Type B pancreatic cell (in vitro differentiated cells): ENCODE results near the gene STK35. TPM values are rescaled to one million over a fixed set of nuclear protein-coding genes. Genes with fewer than 3 reads are reported as not detected.
"Not testable (repeated sequence)": the region's sequence is repeated elsewhere in the genome, so short reads cannot be mapped to it uniquely, and the experiment has no call there.

ENCODE experiments used
- DNase-seq: peaks from one replicate; pipeline ENCODE4 v3.0.0; 2021; ENCODE audit warnings: mixed read lengths; ENCODE audit not compliant: unreplicated experiment; ENCODE audit errors: extremely low spot score
- H3K27ac Mint-ChIP-seq: 2 replicates; pipeline ENCODE4 v1.8.0; 2021; ENCODE audit warnings: mild to moderate bottlenecking, mixed read lengths
- H3K27me3 Mint-ChIP-seq: 2 replicates; pipeline ENCODE4 v1.8.0; 2021; ENCODE audit warnings: mixed read lengths
- H3K36me3 Mint-ChIP-seq: 2 replicates; pipeline ENCODE4 v1.8.0; 2021; ENCODE audit warnings: mixed read lengths
- H3K4me1 Mint-ChIP-seq: one replicate; pipeline ENCODE4 v1.8.0; 2021; ENCODE audit warnings: mixed read lengths; ENCODE audit not compliant: unreplicated experiment
- H3K4me3 Mint-ChIP-seq: 2 replicates; pipeline ENCODE4 v1.8.0; 2021; ENCODE audit warnings: mild to moderate bottlenecking, mixed read lengths
- H3K9me3 Mint-ChIP-seq: 2 replicates; pipeline ENCODE4 v1.8.0; 2021; ENCODE audit warnings: mixed read lengths
- CTCF ChIP-seq: fragments of 200-600 bp; sonication (generic); conservative IDR thresholded peaks from 2 replicates; pipeline ENCODE4 v1.5.0; 2021; ENCODE audit warnings: antibody characterized with exemption, mild to moderate bottlenecking
- total RNA-seq: library from RNA; stranded (reverse); gene quantifications from 2 replicates; pipeline ENCODE4 v1.2.1, GENCODE V29; 2021; ENCODE audit warnings: low replicate concordance

Gene STK35
- total RNA-seq, 1 donor from 2014 or later = 28.3 TPM

GRCh38 chr20:2167112-2167511 lies 65.5 kb downstream of the STK35 start:
- Mint-ChIP-seq H3K27ac (no peak overlapping the region), H3K36me3 (no peaks in the 10 kb centered on the region), H3K4me1 (no peaks in the 10 kb centered on the region), H3K27me3 (peaks cover 27% of the 10 kb centered on the region), H3K4me3 (no peak overlapping the region), H3K9me3 (no peaks in the 10 kb centered on the region)
- no peak for TF ChIP-seq CTCF
- no peak for DNase-seq

GRCh38 chr20:2168946-2169345 lies 67.3 kb downstream of the STK35 start:
- no peak for TF ChIP-seq CTCF
- H3K27me3 Mint-ChIP-seq = peaks cover 36% of the 10 kb centered on the region
- H3K4me1 Mint-ChIP-seq = no peaks in the 10 kb centered on the region
- H3K4me3 Mint-ChIP-seq = no peak overlapping the region
- H3K9me3 Mint-ChIP-seq = no peaks in the 10 kb centered on the region
- H3K36me3 Mint-ChIP-seq = no peaks in the 10 kb centered on the region
- no peak overlapping the region for H3K27ac Mint-ChIP-seq
- DNase-seq = no peak

- no peak for TF ChIP-seq CTCF
- H3K27ac Mint-ChIP-seq = no peak overlapping the region
These were observed 67.9 kb downstream of the STK35 start for GRCh38 chr20:2169456-2170088.

GRCh38 chr20:2170404-2170803 lies 68.8 kb downstream of the STK35 start:
- no peaks in the 10 kb centered on the region for H3K36me3 Mint-ChIP-seq
- no peaks in the 10 kb centered on the region for H3K4me1 Mint-ChIP-seq
- no peak overlapping the region for H3K4me3 Mint-ChIP-seq
- H3K27me3 Mint-ChIP-seq = peaks cover 37% of the 10 kb centered on the region
- no peak overlapping the region for H3K27ac Mint-ChIP-seq
- H3K9me3 Mint-ChIP-seq = no peaks in the 10 kb centered on the region
- TF ChIP-seq CTCF = no peak
- no peak for DNase-seq

More at GRCh38 chr20:2169456-2170088, 67.9 kb downstream of the STK35 start:
- Mint-ChIP-seq H3K4me3 (no peak overlapping the region), H3K27me3 (peaks cover 36% of the 10 kb centered on the region), H3K9me3 (no peaks in the 10 kb centered on the region), H3K36me3 (no peaks in the 10 kb centered on the region), H3K4me1 (no peaks in the 10 kb centered on the region)
- DNase-seq = no peak

GRCh38 chr20:2171266-2171790 lies 69.7 kb downstream of the STK35 start:
- Mint-ChIP-seq H3K9me3 (no peaks in the 10 kb centered on the region), H3K27me3 (peaks cover 42% of the 10 kb centered on the region), H3K4me3 (no peak overlapping the region), H3K4me1 (no peaks in the 10 kb centered on the region), H3K27ac (no peak overlapping the region), H3K36me3 (no peaks in the 10 kb centered on the region)
- no peak for TF ChIP-seq CTCF
- DNase-seq = no peak

- not testable (repeated sequence) for H3K27ac Mint-ChIP-seq, H3K36me3 Mint-ChIP-seq, DNase-seq, H3K9me3 Mint-ChIP-seq, H3K4me1 Mint-ChIP-seq, H3K4me3 Mint-ChIP-seq
- peaks cover 42% of the 10 kb centered on the region for H3K27me3 Mint-ChIP-seq
These were observed 70.2 kb downstream of the STK35 start for GRCh38 chr20:2171840-2172239.
